Adipocyte (in vitro differentiated cells): ENCODE measurements around the gene EXOC6B.

Experiments used
- DNase-seq: peaks from one replicate; pipeline ENCODE4 v3.0.0-alpha.2; 2015; ENCODE audit warnings: low read depth
- H3K27me3 ChIP-seq: replicated peaks from 2 replicates; pipeline ENCODE4 v1.7.0; 2013; ENCODE audit warnings: mild to moderate bottlenecking, low read length, moderate library complexity; ENCODE audit not compliant: control insufficient read depth, insufficient read depth
- H3K36me3 ChIP-seq: 2 replicates; pipeline ENCODE4 v1.7.0; 2013; ENCODE audit warnings: low read length, mild to moderate bottlenecking, moderate library complexity; ENCODE audit not compliant: control insufficient read depth, insufficient read depth, severe bottlenecking
- H3K4me1 ChIP-seq: 2 replicates; pipeline ENCODE4 v1.7.0; 2013; ENCODE audit warnings: mild to moderate bottlenecking, low read length, moderate library complexity; ENCODE audit not compliant: control insufficient read depth, insufficient read depth
- H3K4me3 ChIP-seq: 2 replicates; pipeline ENCODE4 v1.7.0; 2013; ENCODE audit warnings: mild to moderate bottlenecking, low read length, moderate library complexity
- H3K9ac ChIP-seq: 2 replicates; pipeline ENCODE4 v1.7.0; 2013; ENCODE audit warnings: mild to moderate bottlenecking, low read length, moderate library complexity
- H3K9me3 ChIP-seq: 2 replicates; pipeline ENCODE4 v1.7.0; 2013; ENCODE audit warnings: mild to moderate bottlenecking, low read length, moderate library complexity; ENCODE audit not compliant: control insufficient read depth

The EXOC6B gene

DNA sequence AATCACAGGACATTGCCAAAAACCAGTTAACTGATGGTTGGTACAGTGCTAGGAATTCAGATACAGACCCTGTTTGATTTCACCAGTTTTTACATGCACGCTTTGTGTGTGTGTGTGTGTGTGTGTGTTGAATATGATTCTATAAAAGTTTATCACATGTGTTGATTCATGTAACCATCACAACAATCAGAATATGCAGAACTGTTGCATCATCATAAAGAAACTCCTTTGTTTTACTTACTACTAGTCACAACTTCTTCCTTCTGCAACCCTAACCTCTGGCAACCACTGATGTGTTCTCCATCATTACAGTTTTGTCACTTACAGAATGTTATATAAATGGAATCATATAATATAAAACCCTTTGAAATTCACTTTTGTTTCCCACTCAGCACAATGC is 533.4 kb downstream of the EXOC6B start:
- no peaks in the 10 kb centered on the region for H3K36me3 ChIP-seq
- no peaks in the 10 kb centered on the region for H3K9me3 ChIP-seq
- DNase-seq, result no peak
- peaks cover 11% of the 10 kb centered on the region for H3K4me1 ChIP-seq
- H3K27me3 ChIP-seq, result no peaks in the 10 kb centered on the region
- no peak overlapping the region for H3K4me3 ChIP-seq
- H3K9ac ChIP-seq, result no peak overlapping the region

DNA sequence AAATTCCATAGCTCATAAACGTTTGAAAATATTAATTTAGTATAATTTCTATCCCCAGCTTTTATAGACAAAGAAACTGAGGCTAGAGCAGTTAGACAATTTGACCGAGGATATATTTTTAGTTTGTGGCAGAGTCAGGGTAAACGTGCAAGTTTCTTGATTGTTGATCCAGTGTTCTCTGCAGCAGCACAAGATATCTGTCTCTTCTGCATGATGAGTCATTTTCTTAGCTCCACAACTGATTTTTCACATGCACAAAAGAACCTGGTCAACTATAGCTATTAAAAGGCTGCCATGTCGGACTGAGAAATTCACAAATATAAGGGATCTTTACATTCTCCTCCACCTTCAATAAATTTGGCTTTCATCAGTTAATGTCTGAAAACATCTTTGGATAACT is 534.8 kb downstream of the EXOC6B start:
- no peaks in the 10 kb centered on the region for H3K36me3 ChIP-seq
- no peak overlapping the region for H3K4me3 ChIP-seq
- no peaks in the 10 kb centered on the region for H3K9me3 ChIP-seq
- H3K9ac ChIP-seq, result no peak overlapping the region
- H3K27me3 ChIP-seq, result no peaks in the 10 kb centered on the region
- DNase-seq, result peak; percentile 54
- peaks cover 11% of the 10 kb centered on the region for H3K4me1 ChIP-seq

GRCh38 chr2:72289736-72290135 is 536.1 kb downstream of the EXOC6B start:
- no peak overlapping the region for H3K9ac ChIP-seq
- H3K9me3 ChIP-seq, result no peaks in the 10 kb centered on the region
- H3K4me1 ChIP-seq, result peaks cover 11% of the 10 kb centered on the region
- no peaks in the 10 kb centered on the region for H3K36me3 ChIP-seq
- no peak for DNase-seq
- H3K27me3 ChIP-seq, result no peaks in the 10 kb centered on the region
- no peak overlapping the region for H3K4me3 ChIP-seq

DNA sequence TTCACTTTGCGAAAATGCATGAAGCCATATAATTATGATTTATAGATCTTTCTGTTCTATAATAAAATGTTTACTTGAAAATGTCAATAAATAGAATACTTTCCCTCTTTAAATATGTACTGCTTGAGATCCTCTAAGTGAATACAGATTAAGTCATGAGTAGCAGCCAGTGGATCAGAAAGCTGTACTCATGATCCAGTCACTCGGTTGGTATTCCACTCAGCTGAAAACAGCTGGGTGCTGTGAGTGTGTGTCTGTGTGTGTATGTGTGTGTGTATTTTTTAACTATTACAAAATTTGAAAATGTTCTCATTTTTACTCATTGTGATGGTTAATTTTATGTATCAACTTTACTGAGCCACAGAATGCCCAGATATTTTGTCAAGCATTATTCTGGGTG is 536.5 kb downstream of the EXOC6B start:
- Histone ChIP-seq H3K27me3 (no peaks in the 10 kb centered on the region), H3K4me3 (no peak overlapping the region), H3K4me1 (peaks cover 11% of the 10 kb centered on the region), H3K9ac (no peak overlapping the region), H3K36me3 (no peaks in the 10 kb centered on the region), H3K9me3 (no peaks in the 10 kb centered on the region)
- peak; percentile 64 for DNase-seq

DNA sequence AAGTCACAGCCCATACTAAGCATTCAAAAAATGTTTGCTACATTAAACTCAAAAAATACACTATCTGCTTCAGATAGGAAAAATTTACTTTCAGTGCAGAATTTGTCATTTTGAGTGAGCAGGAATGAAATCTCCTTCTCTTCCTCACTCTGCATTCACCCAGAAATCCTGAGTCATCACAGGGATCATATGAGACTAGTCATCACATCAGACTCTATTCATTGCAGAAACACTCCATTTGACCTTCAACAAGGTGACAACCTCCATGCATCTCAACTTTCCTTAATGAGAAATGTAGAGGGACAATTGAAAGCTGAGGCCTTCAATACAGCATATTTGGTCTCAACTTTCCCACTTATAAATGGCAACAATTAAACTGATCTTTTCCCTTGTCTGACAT is 547.8 kb downstream of the EXOC6B start:
- Histone ChIP-seq H3K36me3 (no peaks in the 10 kb centered on the region), H3K4me1 (peaks cover 19% of the 10 kb centered on the region), H3K27me3 (no peaks in the 10 kb centered on the region), H3K9ac (no peak overlapping the region), H3K9me3 (no peaks in the 10 kb centered on the region), H3K4me3 (no peak overlapping the region)
- peak; percentile 78 for DNase-seq

DNA sequence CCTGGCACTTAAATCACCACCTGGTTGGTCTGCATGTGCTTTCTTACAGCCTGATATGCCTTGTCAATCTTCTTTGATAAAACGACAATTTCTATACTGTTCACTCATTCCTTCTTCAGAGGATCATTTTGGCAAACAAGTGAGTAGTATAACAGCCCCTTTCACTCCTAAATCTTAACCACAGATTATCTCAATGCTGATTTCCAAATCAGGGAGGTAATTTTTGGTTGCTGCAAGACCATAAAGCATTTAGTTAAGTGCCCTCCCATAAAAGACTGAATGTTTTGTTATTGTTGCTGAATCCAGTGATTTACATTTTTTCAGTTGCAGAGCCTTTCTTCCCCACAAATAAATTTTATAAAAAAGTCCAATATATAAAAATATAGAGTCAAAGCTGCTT is 549.0 kb downstream of the EXOC6B start:
- Histone ChIP-seq H3K9me3 (no peaks in the 10 kb centered on the region), H3K36me3 (no peaks in the 10 kb centered on the region), H3K27me3 (no peaks in the 10 kb centered on the region), H3K4me3 (no peak overlapping the region), H3K4me1 (peaks cover 19% of the 10 kb centered on the region), H3K9ac (no peak overlapping the region)
- DNase-seq, result no peak

DNA sequence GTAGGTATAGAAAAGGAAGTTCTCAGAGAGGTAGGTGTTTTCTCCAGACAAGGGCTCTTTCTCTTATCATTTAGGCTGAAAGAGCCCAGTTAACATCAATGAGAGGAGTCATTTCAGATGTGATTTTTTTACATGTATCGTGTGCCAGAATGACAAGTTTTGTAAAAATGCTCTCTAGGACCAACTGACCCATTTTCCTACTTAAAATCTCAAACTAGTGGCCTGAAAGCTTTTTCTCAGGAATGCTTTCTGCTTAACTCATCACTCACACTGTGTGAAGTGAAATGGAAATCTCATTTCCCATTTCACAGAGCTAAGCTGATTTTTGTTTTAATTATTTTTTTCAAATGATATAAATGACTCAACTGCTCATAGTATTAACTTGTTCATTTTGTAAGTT is 549.5 kb downstream of the EXOC6B start:
- peaks cover 19% of the 10 kb centered on the region for H3K4me1 ChIP-seq
- no peaks in the 10 kb centered on the region for H3K27me3 ChIP-seq
- peak; percentile 46 for DNase-seq
- no peak overlapping the region for H3K4me3 ChIP-seq
- no peaks in the 10 kb centered on the region for H3K9me3 ChIP-seq
- H3K36me3 ChIP-seq, result no peaks in the 10 kb centered on the region
- no peak overlapping the region for H3K9ac ChIP-seq

- H3K4me1 ChIP-seq, result peaks cover 19% of the 10 kb centered on the region
- DNase-seq, result no peak
- no peak overlapping the region for H3K9ac ChIP-seq
- no peaks in the 10 kb centered on the region for H3K27me3 ChIP-seq
- H3K9me3 ChIP-seq, result no peaks in the 10 kb centered on the region
- H3K36me3 ChIP-seq, result no peaks in the 10 kb centered on the region
- H3K4me3 ChIP-seq, result no peak overlapping the region
Measured at GRCh38 chr2:72275084-72275483, 550.7 kb downstream of the EXOC6B start.

DNA sequence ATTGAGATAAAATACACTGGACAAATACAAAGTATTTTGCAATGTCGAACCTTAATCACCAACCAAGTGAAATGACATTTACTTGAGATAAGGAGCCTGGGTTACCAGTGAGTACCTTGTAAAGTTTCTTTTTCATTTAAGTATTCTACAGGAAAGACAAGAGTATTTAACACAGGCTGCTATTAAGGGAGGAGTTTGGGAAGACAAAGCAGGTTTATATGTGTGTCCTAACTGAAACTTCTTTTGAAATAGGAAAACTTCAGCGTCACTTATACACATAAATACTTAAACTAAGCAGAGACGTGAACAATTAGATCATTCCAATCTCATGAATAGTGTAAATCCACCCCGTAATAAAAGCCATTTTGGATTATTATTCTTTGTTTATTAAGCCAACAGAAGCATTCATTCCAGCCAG is 551.4 kb downstream of the EXOC6B start:
- Histone ChIP-seq H3K4me1 (peaks cover 19% of the 10 kb centered on the region), H3K4me3 (no peak overlapping the region), H3K27me3 (no peaks in the 10 kb centered on the region), H3K36me3 (no peaks in the 10 kb centered on the region), H3K9ac (no peak overlapping the region), H3K9me3 (no peaks in the 10 kb centered on the region)
- DNase-seq, result no peak

GRCh38 chr2:72273384-72273783 is 552.4 kb downstream of the EXOC6B start:
- Histone ChIP-seq H3K4me1 (peaks cover 19% of the 10 kb centered on the region), H3K9ac (no peak overlapping the region), H3K36me3 (no peaks in the 10 kb centered on the region), H3K9me3 (no peaks in the 10 kb centered on the region), H3K27me3 (no peaks in the 10 kb centered on the region), H3K4me3 (no peak overlapping the region)
- no peak for DNase-seq

DNA sequence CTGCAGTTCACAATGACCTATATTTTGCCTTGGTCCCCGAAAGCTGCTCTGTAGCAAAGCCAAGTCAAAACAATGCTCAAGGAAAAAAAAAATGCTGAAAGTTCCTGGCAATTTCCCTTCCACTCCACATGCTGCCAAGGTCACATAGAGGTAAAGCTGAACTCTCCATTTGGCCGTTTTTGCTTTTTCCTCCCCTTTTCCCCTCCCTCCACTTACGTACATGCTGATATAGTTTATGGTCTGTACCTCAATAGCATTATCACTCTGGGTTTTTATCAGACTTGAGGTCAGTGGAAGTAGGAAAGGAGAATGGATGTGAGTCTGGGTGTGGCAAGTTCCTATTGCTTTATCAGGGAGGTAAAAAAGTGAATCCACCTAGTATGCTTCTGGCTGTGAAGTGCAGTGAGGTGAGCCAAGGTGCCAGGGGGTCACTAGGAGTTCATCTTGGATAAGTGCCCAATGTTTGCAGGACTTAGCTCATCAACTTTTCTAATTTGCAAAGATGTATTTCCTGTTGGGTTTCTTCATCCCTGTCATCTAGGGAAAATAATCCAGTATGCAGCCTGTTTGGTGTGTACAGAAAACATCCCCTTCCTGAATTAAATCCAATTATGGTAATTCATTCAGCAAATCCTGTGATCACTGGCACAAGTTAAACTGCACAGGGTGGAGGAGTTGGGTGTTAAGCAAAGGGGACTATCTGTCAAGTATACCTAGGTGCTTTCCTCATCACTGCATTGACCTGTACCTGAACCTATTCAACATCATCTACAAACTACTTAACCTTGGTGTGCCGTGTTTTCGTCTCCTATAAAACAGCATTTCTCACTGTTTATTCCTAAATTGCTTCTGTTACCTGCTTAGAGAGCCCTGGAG is 553.8 kb downstream of the EXOC6B start:
- no peak for DNase-seq

DNA sequence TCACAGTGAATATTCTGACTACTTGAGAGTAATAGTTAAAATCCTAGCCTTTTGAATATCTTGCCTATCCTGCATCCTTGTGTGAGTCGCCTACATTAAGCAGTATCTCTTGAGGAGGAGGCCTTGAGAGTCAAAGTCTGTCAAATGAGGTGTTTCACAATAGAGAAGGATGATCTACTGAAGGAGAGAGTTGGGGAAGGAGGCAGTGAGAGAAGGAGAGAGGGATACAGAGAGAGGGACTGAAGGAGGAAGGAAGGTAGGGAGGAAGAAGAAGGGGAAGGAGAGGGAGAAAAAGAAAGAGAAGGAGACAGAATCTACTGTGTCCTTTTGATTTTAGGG is 554.6 kb downstream of the EXOC6B start:
- no peak overlapping the region for H3K4me3 ChIP-seq
- peaks cover 6% of the 10 kb centered on the region for H3K4me1 ChIP-seq
- H3K9me3 ChIP-seq, result no peaks in the 10 kb centered on the region
- no peaks in the 10 kb centered on the region for H3K27me3 ChIP-seq
- no peaks in the 10 kb centered on the region for H3K36me3 ChIP-seq
- DNase-seq, result no peak
- H3K9ac ChIP-seq, result no peak overlapping the region

More for the DNA sequence above, 553.8 kb downstream of the EXOC6B start:
- H3K9ac ChIP-seq, result no peak overlapping the region
- no peaks in the 10 kb centered on the region for H3K9me3 ChIP-seq
- no peak overlapping the region for H3K4me3 ChIP-seq
- no peaks in the 10 kb centered on the region for H3K36me3 ChIP-seq
- H3K27me3 ChIP-seq, result no peaks in the 10 kb centered on the region
- H3K4me1 ChIP-seq, result peaks cover 11% of the 10 kb centered on the region
